NCI-H446 treated with DMSO at 0.1 percent for 48 hours (cell line): ENCODE measurements around the gene RAD51D.
"Not testable (repeated sequence)": the region's sequence is repeated elsewhere in the genome, so short reads cannot be mapped to it uniquely, and the experiment has no call there.

Source experiments
- DNase-seq: peaks from one replicate; lab custom pipeline; 2025; lab: John Stamatoyannopoulos, UW

Gene RAD51D

GRCh38 chr17:35119370-35120165 is at the start of gene RAD51D:
Gene RAD51D, minus strand, starts transcription at chr17:35119860. Its CDS starts 247 bp downstream, at chr17:35119613.
- DNase-seq: peak; percentile 46

GRCh38 chr17:35167666-35168065 is 48.0 kb upstream of the RAD51D start:
- no peak for DNase-seq

GRCh38 chr17:35167046-35167445 is 47.4 kb upstream of the RAD51D start:
- DNase-seq: no peak

- no peak for DNase-seq
Observed at GRCh38 chr17:35166526-35166925, 46.9 kb upstream of the RAD51D start.

GRCh38 chr17:35164716-35165115 is 45.1 kb upstream of the RAD51D start:
- no peak for DNase-seq

- no peak for DNase-seq
Observed at GRCh38 chr17:35163886-35164285, 44.2 kb upstream of the RAD51D start.

- no peak for DNase-seq
Observed at GRCh38 chr17:35162755-35163154, 43.1 kb upstream of the RAD51D start.

GRCh38 chr17:35161281-35161761 is 41.7 kb upstream of the RAD51D start:
- DNase-seq: no peak

GRCh38 chr17:35160354-35161201 is 40.9 kb upstream of the RAD51D start:
- DNase-seq: no peak

- no peak for DNase-seq
Observed at GRCh38 chr17:35159940-35160339, 40.3 kb upstream of the RAD51D start.

GRCh38 chr17:35155246-35155645 is 35.6 kb upstream of the RAD51D start:
- no peak for DNase-seq

- no peak for DNase-seq
Observed at GRCh38 chr17:35154196-35155165, 34.8 kb upstream of the RAD51D start.

GRCh38 chr17:35152421-35153140 is 32.9 kb upstream of the RAD51D start:
- DNase-seq: no peak

GRCh38 chr17:35151080-35151479 is 31.4 kb upstream of the RAD51D start:
- not testable (repeated sequence) for DNase-seq

- DNase-seq: no peak
Observed at GRCh38 chr17:35149941-35150340, 30.3 kb upstream of the RAD51D start.

GRCh38 chr17:35148144-35148543 is 28.5 kb upstream of the RAD51D start:
- no peak for DNase-seq

GRCh38 chr17:35147375-35147905 is 27.8 kb upstream of the RAD51D start, which contains the start of gene UNC45B:
Gene UNC45B, plus strand, starts transcription at chr17:35147817. Its CDS starts 447 bp downstream, at chr17:35148264.
- no peak for DNase-seq

GRCh38 chr17:35146214-35146833 is 26.7 kb upstream of the RAD51D start:
- DNase-seq: no peak

GRCh38 chr17:35144840-35145239 is 25.2 kb upstream of the RAD51D start:
- no peak for DNase-seq

GRCh38 chr17:35142467-35142796 is 22.8 kb upstream of the RAD51D start:
- no peak for DNase-seq
